DMS53 treated with DMSO at 0.1 percent for 48 hours (cell line): ENCODE measurements around the gene PTPRN2.

Experiments used
- DNase-seq: peaks from one replicate; lab custom pipeline; 2025; ENCODE audit not compliant: unreplicated experiment; lab: John Stamatoyannopoulos, UW

The PTPRN2 gene

DNA sequence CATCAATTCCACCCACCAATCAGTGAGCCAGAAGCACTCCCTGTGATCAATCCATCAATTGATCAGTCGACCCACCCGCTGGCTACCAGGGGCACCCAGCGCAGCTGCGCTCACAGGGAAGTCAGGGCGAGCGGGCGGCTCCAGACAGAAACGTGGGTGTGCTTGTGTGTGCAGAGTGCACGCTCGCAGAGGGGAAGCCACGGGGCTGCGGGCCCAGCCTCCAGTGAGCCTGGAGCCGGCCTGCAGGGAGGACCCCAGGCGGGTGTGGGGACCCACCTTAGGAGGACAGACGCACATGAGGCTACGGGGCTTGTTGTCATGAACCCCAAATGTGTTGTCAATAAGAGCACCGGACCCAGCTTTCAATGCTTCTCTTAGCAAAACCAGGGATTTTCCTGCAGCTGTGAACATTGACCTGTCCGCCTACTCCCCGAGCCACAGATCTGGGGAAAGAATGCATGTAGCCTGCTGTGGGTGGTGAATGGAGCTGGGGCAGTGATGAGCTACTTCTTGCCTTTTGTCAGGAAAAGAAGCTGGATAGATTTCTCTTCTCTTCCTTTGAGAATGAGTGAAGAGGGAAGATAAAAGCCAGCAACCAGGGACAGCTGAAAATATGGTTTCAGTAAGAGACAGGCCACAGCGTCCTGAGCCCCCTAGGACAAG lies 753.0 kb downstream of the PTPRN2 start:
- DNase-seq: no peak

DNA sequence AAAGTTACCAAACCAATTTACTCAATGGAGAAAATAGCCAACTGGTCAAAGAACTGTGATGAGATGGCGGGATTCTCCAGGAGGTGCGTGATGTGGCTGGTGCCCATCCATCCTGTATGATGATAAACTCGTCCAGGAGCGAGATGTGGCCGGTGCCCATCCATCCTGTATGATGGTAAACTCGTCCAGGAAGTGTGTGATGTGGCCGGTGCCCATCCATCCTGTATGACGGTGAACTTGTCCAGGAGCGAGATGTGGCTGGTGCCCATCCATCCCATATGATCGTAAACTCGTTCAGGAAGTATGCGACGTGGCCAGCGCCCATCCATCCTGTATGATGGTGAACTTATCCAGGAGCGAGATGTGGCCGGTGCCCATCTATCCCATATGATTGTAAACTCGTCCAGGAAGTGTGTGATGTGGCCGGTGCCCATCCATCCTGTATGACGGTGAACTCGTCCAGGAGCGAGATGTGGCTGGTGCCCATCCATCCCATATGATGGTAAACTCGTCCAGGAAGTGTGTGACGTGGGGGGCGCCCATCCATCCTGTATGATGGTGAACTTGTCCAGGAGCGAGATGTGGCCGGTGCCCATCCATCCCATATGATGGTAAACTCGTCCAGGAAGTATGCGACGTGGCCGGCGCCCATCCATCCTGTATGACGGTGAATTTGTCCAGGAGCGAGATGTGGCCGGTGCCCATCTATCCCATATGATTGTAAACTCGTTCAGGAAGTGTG lies 754.6 kb downstream of the PTPRN2 start:
- no peak for DNase-seq

DNA sequence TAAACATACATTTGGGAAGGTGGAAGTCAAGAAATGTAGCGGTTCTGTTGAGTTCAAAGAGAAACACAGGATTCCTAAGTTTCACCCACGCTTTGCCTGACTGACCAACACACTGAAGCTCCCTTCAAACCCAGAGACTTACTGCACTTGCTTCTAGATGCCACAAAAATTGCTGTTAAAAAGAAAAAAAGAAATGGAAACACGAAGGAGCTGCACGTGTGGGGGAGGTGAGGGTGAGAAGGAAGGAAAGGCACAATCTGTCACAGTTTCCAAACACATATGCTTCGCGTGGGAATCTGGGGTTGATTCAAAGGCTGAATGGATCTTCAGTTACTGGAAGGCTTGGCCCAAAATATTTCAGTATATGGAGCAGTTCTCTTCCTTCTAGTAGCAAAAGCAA lies 755.2 kb downstream of the PTPRN2 start:
- DNase-seq: no peak

DNA sequence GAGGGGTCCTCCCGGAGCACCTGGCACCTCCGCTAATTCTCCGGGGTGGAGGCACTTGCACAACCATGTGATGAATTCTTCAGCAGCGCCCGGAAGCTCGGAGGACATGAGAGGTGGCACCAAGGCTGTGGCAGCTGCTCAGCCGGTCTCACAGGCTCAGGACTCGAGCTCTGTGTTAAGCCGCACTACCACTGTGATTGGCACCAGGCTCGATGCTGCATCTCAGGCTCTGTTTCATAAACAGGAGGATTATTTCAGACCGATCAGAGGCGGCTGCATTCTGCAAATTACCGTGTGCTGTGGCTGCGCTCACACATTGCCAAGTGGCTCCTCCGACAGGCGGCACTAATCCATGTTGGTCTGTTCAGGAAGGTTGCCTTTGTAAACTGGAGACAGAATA lies 755.6 kb downstream of the PTPRN2 start:
- DNase-seq: no peak

DNA sequence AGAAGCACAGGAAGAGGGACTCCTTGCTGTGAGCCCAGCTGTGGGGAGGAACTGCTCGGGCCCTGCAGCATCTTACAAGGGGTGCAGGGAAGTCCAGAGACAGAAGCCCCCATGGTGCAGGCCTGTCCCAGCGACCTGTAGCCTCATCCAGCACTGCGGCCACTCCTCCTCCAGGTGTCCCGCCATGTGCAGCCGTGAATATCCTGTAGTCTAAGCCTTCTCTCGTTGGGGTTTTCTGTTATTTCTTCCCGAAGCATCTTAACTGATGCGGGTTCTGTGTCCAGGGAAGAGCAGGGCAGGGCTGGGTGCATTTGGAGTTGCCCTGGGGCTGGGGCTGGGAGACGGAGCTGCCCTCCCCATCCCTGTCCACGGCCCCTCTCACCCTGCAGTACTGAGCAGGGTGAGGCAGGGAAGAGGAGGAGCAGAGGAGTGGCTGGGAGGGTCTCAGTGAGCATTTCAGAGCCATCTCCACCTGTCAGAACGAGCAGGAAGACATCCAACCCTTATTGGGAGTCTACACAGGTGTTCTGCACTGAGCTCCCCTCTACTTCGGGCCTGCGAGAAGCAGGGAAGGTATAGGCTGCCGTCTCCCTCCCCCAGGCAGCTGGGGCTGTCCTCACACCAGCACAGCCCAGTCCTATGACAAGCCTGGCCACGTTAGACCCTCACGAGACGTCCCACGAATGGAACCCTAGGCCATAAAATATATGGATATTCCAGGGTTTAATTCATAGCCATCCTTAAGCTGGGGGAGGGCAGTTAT lies 756.3 kb downstream of the PTPRN2 start:
- DNase-seq: no peak

DNA sequence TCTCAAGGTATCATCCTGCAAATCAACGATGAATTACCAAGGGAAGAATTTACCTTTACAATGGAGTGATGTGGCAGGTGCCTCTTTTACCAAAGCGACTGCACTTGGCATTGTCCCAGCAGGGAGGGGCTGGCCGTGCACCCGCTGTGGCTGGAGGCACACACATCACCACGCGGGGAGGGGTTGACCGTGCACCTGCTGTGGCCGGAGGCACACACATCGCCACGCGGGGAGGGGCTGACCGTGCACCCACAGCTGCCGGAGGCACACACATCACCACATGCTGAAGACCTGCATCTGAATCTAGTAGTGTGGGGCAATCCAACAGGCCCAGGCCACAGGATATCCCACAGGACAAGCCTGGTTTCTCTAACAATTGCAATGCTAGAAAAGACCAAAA lies 757.3 kb downstream of the PTPRN2 start:
- no peak for DNase-seq

DNA sequence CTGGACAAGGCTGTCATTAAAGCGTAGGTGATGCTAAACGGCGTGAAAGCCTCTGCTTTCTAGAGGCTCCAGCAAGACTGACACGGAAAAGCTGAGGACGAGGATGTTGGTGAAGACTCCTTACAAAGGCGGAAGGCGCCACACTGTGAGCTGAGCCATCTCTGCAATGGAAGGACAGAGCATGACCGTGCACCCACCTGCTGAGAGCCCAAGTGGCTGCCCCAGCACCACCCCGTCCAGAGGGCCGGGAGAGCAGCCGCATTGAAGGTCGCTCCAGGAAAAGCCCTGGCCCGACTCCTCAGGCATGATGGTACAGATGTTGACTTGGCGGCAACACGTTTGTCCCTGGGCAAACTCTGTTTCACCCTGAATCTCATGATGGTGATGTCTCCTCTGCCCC lies 758.1 kb downstream of the PTPRN2 start:
- no peak for DNase-seq

DNA sequence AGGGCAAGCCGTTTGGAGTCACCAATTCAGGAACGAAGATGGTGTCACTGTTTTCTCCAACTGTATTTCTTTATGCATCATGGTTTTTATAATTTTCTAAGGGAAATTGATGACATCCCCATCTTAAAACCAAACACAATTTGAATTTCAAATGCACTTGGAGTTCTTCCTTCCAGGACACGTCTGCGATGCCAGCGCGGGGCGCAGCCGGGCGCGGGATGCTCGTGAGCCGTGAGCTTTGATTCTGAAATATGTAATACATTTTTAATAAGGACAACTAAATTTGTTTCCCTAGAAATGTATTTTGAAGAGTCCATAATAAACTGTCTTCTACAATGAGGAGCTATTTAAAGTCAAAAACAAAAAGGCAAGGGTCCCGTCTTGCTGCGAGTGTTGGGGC lies 758.7 kb downstream of the PTPRN2 start:
- no peak for DNase-seq

DNA sequence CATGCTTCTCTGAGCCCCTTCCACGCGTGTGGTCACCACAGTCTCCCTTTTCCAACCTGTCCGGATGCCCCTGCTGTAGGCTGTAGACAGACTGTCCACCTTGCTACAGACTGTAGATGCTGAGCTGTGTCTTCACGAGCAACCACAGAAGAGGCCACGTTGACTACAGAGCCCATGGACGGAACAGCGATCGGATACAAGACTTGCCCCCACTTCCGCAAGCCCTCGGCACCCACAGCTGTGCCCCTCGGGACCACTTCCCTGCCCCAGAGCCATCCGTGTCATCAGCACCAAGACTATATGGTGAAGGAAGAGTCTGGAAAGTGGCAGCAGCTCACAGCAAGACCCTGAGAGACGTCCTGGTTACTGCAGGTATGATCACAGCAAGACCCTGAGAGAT lies 759.4 kb downstream of the PTPRN2 start:
- DNase-seq: no peak

DNA sequence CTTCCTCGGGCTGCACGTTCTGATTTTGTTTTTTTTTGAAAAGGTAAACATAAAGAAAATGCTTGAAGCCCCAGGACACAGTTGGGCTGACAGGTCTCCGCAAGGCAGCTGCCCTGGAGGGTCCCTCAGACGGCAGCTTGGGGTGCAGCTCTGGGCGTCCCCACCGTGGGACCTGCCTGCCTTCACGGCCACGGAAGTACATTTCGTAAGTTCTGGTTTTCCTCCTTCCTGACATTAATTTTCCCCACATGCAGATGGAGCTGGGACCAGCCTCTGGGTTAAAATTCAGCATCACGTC lies 759.8 kb downstream of the PTPRN2 start:
- DNase-seq: no peak

DNA sequence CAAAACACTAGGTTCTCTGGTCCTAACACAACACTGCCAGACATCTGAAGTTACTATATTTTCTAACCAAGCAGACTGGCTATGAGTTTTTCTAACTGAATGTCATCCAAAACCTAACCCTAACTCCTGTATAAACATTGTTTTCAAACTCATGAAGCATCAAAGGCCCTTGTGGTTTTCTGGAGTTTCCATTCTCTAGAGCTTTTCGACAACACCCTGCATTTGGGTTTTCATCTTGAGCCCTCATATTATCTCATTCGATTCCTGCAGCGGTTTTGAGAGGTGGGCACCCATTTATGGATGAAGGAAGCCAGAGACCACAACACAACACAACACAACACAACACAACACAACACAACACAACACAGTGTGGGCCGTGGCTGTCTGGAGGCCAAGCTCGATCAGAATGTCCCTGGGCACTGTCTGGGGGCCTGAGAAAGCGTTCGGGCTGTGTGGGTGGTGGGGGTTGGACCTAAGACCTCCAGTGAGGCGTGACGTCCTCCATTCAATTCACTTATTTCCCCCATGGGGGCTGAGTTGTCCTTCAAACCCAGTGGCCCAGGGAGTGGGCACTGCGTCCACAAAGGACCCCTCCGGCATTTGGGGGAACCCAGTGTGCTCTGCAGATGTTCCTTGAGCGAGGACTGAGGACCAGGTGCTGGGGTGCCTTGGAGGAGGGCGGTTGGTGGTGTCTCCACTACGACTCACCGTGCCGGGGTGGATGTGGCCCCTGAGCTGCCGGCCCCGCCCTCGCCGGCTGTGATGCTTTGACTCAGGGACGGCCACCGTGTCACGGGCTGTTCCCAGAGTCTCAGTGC lies 760.4 kb downstream of the PTPRN2 start:
- DNase-seq: no peak

DNA sequence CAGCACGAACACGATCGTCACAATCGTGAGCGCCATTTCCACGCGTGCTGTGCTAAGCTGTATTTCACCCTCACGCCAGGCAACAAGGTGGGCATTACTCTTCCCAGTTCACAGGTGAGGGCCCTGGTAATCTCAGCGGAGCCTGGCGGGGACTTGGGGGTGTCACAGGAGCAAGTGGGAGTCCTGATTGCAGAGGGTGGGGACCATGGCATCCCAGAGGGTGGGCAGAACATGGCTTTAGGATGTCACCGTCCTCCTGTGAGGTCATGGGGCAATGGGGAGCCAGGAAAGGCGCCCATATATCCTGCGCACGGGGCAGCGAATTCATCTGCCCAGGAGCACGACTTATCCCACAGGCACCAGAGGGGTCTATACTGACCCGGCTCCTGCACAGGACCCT lies 761.1 kb downstream of the PTPRN2 start:
- no peak for DNase-seq

DNA sequence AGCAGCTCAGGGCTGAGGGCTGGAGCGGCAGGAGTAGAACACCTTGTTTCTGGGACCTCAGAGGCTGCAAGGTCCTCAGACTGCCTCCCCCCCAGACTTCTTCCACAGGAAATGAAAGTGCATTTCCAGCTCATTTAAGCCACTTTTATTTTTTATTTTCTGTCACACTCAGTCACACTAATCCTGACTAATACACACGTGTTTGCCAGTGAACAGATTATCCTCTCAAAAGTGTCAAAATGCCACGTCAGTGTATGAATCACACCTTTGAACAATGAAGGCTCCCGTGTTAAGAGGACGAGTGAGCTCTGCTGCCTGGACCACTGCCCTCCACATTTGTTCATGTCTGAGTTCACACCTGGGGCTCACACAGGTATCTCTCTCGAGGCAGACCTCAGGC lies 762.3 kb downstream of the PTPRN2 start:
- no peak for DNase-seq

DNA sequence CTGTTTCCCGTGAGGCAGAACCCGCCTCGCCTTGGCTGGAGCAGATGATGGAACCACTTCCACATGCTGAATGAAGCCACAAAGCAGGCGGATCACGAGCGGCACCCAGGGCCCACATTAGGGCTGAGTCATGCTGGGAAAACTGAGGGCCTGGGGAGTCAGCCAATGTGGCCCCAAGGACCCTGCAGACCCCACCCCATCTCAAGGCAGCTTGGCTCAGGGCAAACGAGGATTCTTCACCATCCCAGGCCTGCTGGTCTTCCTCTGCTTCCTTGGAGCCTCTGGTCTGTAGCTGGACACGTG lies 762.9 kb downstream of the PTPRN2 start:
- no peak for DNase-seq

DNA sequence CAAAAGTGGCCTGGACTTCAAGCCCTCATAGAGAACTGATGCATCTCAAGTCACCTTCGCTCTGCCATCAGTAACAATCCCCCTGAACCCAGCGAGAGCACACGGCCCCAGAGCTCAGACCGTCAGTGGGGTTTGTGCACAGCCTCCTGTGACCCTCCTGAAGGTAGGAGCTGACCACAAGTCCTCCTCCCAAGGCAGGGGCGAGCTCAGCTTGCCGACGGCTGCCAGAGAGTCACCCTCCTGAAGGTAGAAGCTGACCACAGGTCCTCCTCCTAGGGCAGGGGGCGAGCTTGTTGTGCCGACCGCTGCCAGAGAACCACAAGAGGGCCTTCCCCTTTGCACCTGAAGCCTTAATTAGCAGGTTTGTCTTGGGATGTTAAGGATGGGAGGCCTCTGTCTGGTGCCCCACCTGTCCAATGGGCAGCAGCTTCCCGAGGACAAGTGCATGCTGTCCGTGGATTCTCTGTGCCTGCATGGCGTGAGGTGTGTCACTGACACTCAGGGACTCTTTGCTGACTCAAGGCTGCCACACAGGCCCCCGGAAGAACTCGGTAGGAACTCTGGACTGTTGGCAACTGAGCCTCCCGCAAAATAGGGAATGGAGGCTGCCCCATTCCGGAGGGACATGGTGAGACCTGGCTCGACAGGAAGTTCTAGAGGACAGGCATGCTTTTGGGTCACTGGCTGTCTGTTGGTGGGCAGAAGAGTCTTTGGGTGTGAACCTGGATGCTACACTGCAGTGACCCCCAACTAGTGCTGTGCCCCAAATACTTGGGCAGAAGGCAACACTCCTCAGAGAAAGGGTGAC lies 763.4 kb downstream of the PTPRN2 start:
- DNase-seq: no peak

DNA sequence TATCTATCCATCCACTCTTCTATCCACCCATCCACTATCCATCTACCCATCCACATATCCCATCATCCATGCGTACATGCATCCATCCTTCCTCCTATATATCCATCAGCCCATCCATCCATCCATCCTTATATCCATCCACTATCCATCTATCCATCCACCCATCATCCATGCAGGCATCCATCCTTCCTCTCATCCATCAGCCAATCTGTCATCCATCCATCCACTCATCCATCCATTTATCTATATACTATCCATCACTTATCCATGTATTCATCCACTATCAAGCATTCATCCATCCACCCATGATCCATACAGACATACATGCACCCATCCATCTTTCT lies 765.0 kb downstream of the PTPRN2 start:
- no peak for DNase-seq

DNA sequence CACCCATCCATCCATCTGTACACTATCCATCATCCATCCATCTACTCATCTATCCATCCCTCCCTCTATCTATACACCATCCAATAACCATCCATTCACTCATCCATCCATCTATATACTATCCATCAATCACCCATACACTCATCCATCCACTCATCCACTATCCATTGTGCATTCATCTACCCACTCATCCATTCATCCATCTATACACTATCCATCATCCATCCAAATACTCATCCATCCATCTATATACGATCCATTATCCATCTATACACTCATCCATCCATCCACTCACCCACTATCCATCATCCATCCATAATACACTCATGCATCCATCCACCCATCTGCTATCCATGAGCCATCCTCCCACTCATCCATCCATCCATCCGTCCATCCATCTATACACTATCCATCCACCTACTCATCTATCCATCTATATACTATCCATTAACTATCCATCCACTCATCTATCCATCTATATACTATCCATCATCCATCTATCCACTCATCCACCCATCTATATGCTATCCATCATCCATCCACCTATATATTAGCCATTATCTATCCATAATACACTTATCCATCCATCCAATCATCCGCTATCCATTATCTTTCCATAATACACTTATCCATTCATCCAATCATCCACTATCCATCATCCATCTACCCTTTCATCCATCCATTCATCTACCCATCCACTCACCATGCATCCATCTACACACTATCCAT lies 765.5 kb downstream of the PTPRN2 start:
- DNase-seq: no peak

DNA sequence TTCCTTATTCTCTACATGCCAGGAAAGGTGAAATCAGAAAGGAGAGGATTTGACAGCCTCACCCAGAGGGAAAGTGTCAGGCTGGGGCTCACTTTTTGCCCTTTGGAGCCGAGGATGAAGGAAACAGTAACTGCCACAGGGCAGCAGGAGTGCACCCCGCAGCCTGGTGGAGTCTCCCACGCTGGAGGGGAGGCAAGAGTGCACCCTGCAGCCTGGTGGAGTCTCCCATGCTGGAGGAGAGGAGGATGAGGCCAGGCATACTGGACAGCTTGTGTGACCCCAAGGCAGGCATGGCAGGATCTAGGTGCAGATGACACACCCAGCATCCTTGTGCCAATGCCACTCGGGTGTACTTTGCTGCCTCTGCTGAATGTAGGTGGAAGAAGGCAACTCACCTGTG lies 766.8 kb downstream of the PTPRN2 start:
- DNase-seq: no peak

DNA sequence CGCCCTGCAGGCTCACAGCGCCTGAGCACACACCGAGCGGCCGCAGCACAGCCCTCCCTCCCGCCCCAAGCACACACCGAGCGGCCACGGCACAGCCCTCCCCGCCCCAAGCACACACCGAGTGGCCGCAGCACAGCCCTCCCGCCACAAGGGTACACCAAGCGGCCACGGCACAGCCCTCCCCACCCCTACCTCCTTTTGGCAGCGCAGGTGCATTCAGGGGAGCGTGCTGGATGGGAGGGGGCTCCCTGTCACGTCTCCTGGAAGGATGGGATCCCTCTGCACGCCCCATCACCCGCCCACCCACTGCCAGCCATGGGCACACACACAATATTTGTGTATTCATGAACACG lies 768.2 kb downstream of the PTPRN2 start:
- DNase-seq: no peak

DNA sequence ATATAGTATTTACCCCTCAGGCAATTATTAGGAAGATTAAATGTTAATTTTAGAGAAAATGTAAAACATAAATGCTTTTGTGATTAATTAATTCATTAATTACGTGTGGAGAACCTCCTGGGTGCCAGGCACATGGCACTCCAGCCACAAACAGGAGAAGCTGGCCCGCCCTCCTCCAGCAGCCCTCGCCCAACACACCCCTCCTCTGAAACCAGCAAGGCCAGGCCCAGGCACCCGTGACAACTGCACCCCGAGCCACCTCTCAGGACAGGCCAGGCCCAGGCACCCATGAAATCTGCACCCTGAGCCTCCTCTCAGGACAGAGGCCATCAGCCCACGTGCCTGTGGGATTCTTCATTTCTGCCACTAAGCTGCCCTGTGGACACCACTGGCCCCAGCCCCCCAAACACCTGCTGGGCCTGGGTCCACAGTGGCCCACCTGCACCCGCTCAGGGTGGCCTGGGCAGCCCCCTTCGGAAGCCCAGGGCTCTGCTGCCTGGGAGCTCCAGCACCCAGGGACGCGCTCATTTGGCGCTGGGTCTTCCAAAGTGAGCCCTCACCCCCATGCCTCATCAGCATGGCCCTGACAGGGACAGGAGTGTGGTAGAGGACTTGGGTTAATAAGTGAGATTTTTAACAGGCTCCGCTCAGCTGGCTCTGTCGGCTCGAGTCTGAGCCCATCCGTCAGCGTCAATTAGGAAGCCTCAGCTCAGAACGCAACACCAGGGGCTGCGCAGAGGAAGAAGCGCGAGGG lies 768.7 kb downstream of the PTPRN2 start:
- no peak for DNase-seq
